ENCODE data around the gene PRDM16.

- TF ChIP-seq CTCF (IDR thresholded peaks at IDR 0.05) (no peak), POLR2A (IDR thresholded peaks at IDR 0.05) (no peak)
Observed at GRCh38 chr1:3061981-3062615, 6.9 kb upstream of the PRDM16 start.
